ENCODE measurements around the gene ERN1. TPM values are rescaled to one million over a fixed set of nuclear protein-coding genes. Genes with fewer than 3 reads are reported as not detected.
A peak's percentile ranks its signal among the peaks of the same experiment; 100 is the strongest.

The ERN1 gene
- total and polyA plus RNA-seq, 2 of the 13 experiments (the other 11 are each of a cell fraction or from before 2014, with no cell fraction given) = 6.0 to 12.7 TPM

GRCh38 chr17:64024215-64024654, 105.7 kb downstream of the ERN1 start:
- intact Hi-C loops (cut with micrococcal nuclease; ENCODE audit: unreplicated experiment) = no loop called here

GRCh38 chr17:64022611-64023063, 107.3 kb downstream of the ERN1 start:
- 10% methylated on average over 5 of the region's 5 CpGs for WGBS (ENCODE audit: low lambda C conversion rate)
- H3K9me3 ChIP-seq (ENCODE audit: low read length) = no peaks in the 10 kb centered on the region
- H3K4me3 ChIP-seq (replicated peaks in 1 of 3; ENCODE audit: insufficient read depth in 1 of 3, low read depth in 2 of 3, low read length in 3 of 3) = no peak overlapping the region
- ATAC-seq (no peak), FAIRE-seq (no peak), DNase-seq (ENCODE audit: low spot score) (no peak)
- ChIA-PET POLR2A (interaction anchor here (1.3 kb wide), 1 partner anchor 123 kb away, joined by 3 read pairs; no protein-coding TSS in a partner anchor), CTCF (ENCODE audit: low intra/inter-chr PET ratio, low total read pairs) (no interaction called here)
- peaks cover 58% of the 10 kb centered on the region for H3K4me1 ChIP-seq (ENCODE audit: insufficient read depth, low read length)
- no peak overlapping the region for H3K4me2 ChIP-seq (ENCODE audit: low read depth, low read length)
- no peaks in the 10 kb centered on the region for H4K20me1 ChIP-seq (ENCODE audit: insufficient read depth, low read length)
- no TSS peak for BruUV-seq (replicated peaks)
- H3K79me2 ChIP-seq (ENCODE audit: insufficient read depth, low read length) = no peaks in the 10 kb centered on the region
- no peak overlapping the region for H3K9ac ChIP-seq (ENCODE audit: insufficient read depth, low read depth, low read length)
- no peaks in the 10 kb centered on the region for H3K36me3 ChIP-seq (replicated peaks in 1 of 2; ENCODE audit: control insufficient read depth in 1 of 2, insufficient read depth in 2 of 2, low read length in 2 of 2)
- H3K27ac ChIP-seq (ENCODE audit: extremely low read length, insufficient read depth, low read length) = no peak overlapping the region
- no peak for TF ChIP-seq SSRP1 (CRISPR knock-in tag; IDR thresholded peaks at IDR 0.05)
- no peak for TF ChIP-seq SOX6 (IDR thresholded peaks at IDR 0.05)
- TF ChIP-seq SOX6 (CRISPR knock-in tag; IDR thresholded peaks at IDR 0.05) = 0 out of 2 replicates have a peak, but pooled peaks have one; percentile 10
- peak; percentile 60; the same call in 1 of the 2 replicates for TF ChIP-seq CEBPB (IDR thresholded peaks at IDR 0.05; ENCODE audit: borderline replicate concordance, low read depth, low read length)
- TF ChIP-seq HNF1B (CRISPR knock-in tag; IDR thresholded peaks at IDR 0.05) = peak; percentile 23; the same call in 1 of the 2 replicates
- intact Hi-C loops (cut with micrococcal nuclease; ENCODE audit: unreplicated experiment) = no loop called here
- H3K27me3 ChIP-seq (ENCODE audit: control insufficient read depth in 1 of 2, insufficient read depth in 2 of 2, low read length in 2 of 2) = no peaks in the 10 kb centered on the region; a peak in 1 of 5 replicates
- no peak overlapping the region for H2AFZ ChIP-seq (ENCODE audit: low read length)
- in situ Hi-C loops (cut with HindIII; ENCODE audit: extremely low pct_ligation_motif_present, low pct_unique_long_range_greater_than_20kb) = no loop called here

More at GRCh38 chr17:64024215-64024654, 105.7 kb downstream of the ERN1 start:
- no peaks in the 10 kb centered on the region for H3K9me3 ChIP-seq (ENCODE audit: low read length)
- POLR2A ChIA-PET = interaction anchor here (0.8 to 1.3 kb wide), 2 partner anchors 18 to 121 kb away, joined by 3 read pairs; no protein-coding TSS in a partner anchor
- WGBS (ENCODE audit: low lambda C conversion rate) = 17% methylated on average over 8 of the region's 8 CpGs
- no peaks in the 10 kb centered on the region for H3K36me3 ChIP-seq (replicated peaks in 1 of 2; ENCODE audit: control insufficient read depth in 1 of 2, insufficient read depth in 2 of 2, low read length in 2 of 2)
- H2AFZ ChIP-seq (ENCODE audit: low read length) = no peak overlapping the region
- peaks cover 62% of the 10 kb centered on the region for H3K4me1 ChIP-seq (ENCODE audit: insufficient read depth, low read length)
- peak; percentile 97 for TF ChIP-seq ATF7 (IDR thresholded peaks at IDR 0.05)
- no peak for TF ChIP-seq ATF7 (CRISPR knock-in tag; IDR thresholded peaks at IDR 0.05)
- 0 out of 2 replicates have a peak, but pooled peaks have one; percentile 13 for TF ChIP-seq CEBPB (IDR thresholded peaks at IDR 0.05; ENCODE audit: borderline replicate concordance, low read depth, low read length)
- 0 out of 2 replicates have a peak, but pooled peaks have one; percentile 7 for TF ChIP-seq ZFP82 (CRISPR knock-in tag; IDR thresholded peaks at IDR 0.05; ENCODE audit: borderline replicate concordance)
- TF ChIP-seq ZNF552 (CRISPR knock-in tag; IDR thresholded peaks at IDR 0.05; ENCODE audit: borderline replicate concordance) = no peak
- TF ChIP-seq CREB1 (IDR thresholded peaks at IDR 0.05) = peak; percentile 89
- no peak for TF ChIP-seq CREB1 (CRISPR knock-in tag; IDR thresholded peaks at IDR 0.05)
- FAIRE-seq (peak; percentile 23), DNase-seq (ENCODE audit: low spot score) (no peak), ATAC-seq (no peak)
- in situ Hi-C loops (cut with HindIII; ENCODE audit: extremely low pct_ligation_motif_present, low pct_unique_long_range_greater_than_20kb) = no loop called here
- no peaks in the 10 kb centered on the region for H3K79me2 ChIP-seq (ENCODE audit: insufficient read depth, low read length)
- CTCF ChIA-PET (ENCODE audit: low intra/inter-chr PET ratio, low total read pairs) = no interaction called here
- peak overlapping the region; percentile 5; the same call in 1 of the 2 replicates for H3K4me2 ChIP-seq (ENCODE audit: low read depth, low read length)
- no peak overlapping the region for H3K27ac ChIP-seq (ENCODE audit: extremely low read length, insufficient read depth, low read length)
- no peaks in the 10 kb centered on the region for H4K20me1 ChIP-seq (ENCODE audit: insufficient read depth, low read length)
- H3K27me3 ChIP-seq (ENCODE audit: control insufficient read depth in 1 of 2, insufficient read depth in 2 of 2, low read length in 2 of 2) = no peaks in the 10 kb centered on the region; a peak in 1 of 5 replicates
- H3K4me3 ChIP-seq (replicated peaks in 1 of 3; ENCODE audit: insufficient read depth in 1 of 3, low read depth in 2 of 3, low read length in 3 of 3) = no peak overlapping the region
- BruUV-seq (replicated peaks) = no TSS peak
- H3K9ac ChIP-seq (ENCODE audit: insufficient read depth, low read depth, low read length) = no peak overlapping the region

All from HepG2 (cell line).